Measurements from ENCODE around the gene MICALL1.

- TF ChIP-seq CTCF (IDR thresholded peaks at IDR 0.05) (no peak), POLR2A (IDR thresholded peaks at IDR 0.05) (no peak)
These were observed 64.8 kb downstream of the MICALL1 start for GRCh38 chr22:37970864-37971263.

Data from sigmoid colon (tissue), 3 donors.